ENCODE data around the gene OR52J3.
A peak's percentile ranks its signal among the peaks of the same experiment; 100 is the strongest.
"Not testable (repeated sequence)": the region's sequence is repeated elsewhere in the genome, so short reads cannot be mapped to it uniquely, and the experiment has no call there.

Gene OR52J3

DNA sequence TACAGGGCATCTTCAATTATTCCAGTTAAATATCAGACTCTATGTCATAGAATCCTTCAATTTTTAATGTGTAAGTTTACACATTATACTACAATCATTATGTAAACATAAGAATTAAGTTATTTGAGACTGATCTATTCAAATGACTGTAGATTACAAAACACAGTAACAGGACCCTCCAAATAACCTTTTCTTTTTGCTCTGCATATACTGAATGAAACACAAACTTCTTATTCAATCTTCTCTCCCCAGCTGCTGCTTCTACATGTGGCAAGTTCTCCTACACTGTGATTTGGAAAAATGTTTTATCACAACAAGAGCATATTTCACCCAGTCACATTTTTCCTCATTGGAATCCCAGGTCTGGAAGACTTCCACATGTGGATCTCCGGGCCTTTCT is at the start of gene OR52J3:
OR52J3 (plus strand) TSS at position 301 of the 400 bp plus-strand sequence; CDS start at position 301, 0 bp downstream.
- intact Hi-C loops (cut with DNase I): no loop called here
- DNase-seq: no peak

- intact Hi-C loops (cut with DNase I): loop anchor here (2.0 to 5.0 kb wide), 2 partner anchors 367 to 818 kb away; partner anchors contain the start of gene OR51D1
- DNase-seq: peak in 9 of 10 donors; percentile 14 to 87 (median 58)
Observed at GRCh38 chr11:5004424-5005274, 41.7 kb upstream of the OR52J3 start.

GRCh38 chr11:5007561-5007960 is 38.8 kb upstream of the OR52J3 start:
- intact Hi-C loops (cut with DNase I): no loop called here
- no peak for DNase-seq

DNA sequence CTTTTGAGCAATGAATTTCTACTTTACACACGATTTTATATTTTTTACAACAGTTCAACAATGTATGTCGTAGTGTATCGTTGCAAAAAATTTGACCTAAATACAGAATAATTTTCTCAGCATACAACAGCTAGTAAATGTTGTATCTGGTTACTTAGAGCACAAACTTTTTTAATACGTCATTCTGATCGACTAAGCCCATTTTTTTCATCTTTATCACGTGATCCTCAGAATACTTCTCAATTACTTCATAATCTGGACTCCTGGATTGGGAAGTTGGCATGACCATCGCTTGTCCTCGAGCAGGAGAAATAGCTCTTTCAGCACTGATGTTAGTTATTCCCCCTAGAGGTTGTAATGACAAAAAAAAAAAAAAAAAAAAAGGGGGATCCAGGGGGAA is 35.1 kb upstream of the OR52J3 start:
- intact Hi-C loops (cut with DNase I): no loop called here
- no peak for DNase-seq

DNA sequence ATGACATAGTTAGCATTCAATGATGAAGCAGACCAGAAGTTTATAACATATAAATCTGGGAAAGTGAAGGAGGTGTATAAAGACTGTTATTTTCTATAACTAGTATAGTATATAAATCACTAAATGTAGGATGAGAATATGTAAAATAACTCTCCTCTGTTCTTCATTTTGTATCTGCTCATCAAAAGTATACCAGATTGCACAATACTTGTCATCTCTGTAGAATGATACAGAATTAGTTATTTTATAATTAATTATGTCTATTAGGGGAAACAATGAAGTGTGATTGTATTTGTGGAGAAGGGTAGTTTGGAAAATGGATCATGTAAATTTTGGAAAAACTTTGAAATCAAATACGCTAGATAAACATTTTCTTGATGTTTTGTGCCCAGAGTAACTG is 33.3 kb upstream of the OR52J3 start:
- intact Hi-C loops (cut with DNase I): no loop called here

GRCh38 chr11:5021996-5022395 is 24.3 kb upstream of the OR52J3 start:
- intact Hi-C loops (cut with DNase I): no loop called here
- DNase-seq: no peak

More for the DNA sequence above, 33.3 kb upstream of the OR52J3 start:
- DNase-seq: no peak

DNA sequence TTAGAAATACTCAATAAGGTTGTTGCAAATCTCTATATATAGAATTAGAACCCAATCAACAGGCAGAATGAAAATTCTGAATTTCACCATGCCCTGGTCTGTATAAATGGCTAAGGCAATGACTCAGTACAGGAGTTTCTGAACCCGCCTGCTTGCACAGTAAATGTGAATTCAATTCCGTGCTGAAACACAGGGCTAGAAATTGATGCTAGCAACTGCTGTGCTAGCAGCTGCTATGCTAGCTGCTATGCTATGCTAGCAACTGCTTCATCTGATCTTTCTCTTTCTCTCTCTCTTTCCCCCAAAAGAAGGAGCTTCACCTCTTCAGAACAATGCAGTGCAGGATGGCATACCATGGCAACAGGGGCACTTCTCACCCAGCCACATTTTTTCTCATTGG is 9.7 kb upstream of the OR52J3 start:
- DNase-seq: no peak
- intact Hi-C loops (cut with DNase I): no loop called here

DNA sequence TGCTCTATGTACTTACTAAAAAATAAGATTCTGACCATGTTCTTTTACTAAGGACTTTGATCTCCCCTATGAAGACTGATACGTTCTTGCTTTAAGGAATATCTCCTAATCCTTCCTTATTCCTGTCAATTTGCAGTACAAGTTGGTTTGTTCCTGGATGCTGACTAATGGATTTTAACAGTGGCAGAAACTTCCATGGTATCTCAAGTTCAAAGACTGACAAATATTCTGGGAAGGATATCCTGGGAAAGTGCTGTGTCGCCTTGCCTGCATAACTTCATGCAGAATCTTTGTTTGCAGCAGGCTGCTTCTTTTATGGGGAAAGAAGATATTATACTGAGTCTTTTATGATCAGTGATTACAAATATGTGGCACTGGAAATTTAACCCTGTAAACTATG is 8.4 kb upstream of the OR52J3 start:
- DNase-seq: no peak

DNA sequence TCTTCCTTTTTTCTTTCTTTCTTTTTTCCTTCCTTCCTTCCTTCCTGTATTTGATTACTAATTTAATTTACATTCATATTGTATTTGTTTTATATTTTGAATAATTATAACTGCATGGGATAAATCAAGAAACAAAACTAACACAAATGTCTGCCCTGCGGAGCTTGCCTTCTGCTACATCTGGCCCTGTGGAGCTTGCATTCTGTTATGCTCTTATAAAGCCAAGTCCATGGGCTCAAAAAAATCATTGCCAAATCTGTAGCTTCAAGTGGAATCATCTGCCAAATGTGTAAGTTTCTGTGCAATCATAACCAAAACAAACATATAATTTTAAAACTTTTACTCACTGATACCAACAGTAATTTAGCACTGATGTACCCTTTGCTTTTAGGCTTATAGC is 8.0 kb upstream of the OR52J3 start:
- no peak for DNase-seq
- intact Hi-C loops (cut with DNase I): no loop called here

More for the DNA sequence above, 8.4 kb upstream of the OR52J3 start:
- intact Hi-C loops (cut with DNase I): no loop called here

DNA sequence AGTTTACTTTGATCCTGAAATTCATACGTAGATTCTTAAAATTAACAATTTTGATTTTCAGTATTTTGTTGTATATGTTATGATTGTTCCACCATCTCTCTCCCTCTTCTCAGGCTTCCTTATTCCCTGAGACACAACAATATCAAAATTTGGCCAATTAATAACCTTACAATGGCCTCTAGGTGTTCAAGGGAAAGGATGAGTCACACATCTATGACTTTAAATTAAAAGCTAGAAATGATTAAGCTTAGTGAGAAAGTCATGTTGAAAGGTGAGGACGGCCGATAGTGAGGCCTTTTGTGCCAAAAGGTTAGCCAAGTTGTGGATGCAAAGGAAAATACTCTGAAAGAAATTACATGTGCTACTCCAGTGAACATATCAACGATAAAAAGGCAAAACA is 5.5 kb upstream of the OR52J3 start:
- no peak for DNase-seq
- intact Hi-C loops (cut with DNase I): no loop called here

DNA sequence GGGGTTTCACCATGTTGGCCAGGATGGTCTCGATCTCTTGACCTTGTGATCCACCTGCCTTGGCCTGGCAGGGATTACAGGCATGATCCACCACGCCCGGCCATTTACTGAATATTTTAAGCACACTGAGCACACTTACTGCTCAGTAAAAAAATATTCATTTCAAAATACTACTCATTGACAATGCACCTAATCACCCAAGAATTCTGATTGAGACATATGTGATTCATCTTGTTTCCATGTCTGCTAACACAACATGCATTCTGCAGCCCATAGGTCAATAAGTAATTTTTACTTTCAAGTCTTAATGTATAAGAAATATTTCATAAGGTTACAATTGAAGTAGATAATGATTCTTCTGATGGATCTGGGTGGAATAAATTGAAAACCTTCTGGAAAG is 4.2 kb upstream of the OR52J3 start:
- intact Hi-C loops (cut with DNase I): no loop called here
- DNase-seq: no peak

DNA sequence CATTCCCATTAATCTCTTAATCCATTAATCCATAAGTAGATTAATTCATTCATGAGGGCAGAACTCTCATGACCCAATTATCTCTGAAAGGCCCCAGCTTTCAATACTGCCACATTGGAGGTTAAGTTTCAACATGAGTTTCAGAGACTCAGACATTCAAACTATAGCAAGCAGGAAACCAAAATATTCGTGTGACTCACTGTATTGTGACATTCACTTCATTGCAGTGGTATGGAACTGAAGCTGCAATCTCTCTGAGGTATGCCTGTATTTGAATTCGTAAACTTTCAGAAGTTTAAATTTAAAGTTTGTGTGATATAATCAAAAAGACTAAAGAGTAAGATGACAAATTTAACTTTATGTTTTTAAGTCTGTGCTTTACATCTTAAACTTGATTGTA is 2.9 kb upstream of the OR52J3 start:
- no peak for DNase-seq
- intact Hi-C loops (cut with DNase I): no loop called here

GRCh38 chr11:5046754-5047330 is 516 bp downstream of the OR52J3 start:
- intact Hi-C loops (cut with DNase I): no loop called here
- no peak for DNase-seq

- intact Hi-C loops (cut with DNase I); DNase-seq: not testable (repeated sequence)
Observed at GRCh38 chr11:5058679-5059078, 12.4 kb downstream of the OR52J3 start.

GRCh38 chr11:5059391-5059790 is 13.1 kb downstream of the OR52J3 start, which contains the start of gene OR52E2:
Gene OR52E2 (minus strand): TSS chr11:5059627. CDS start chr11:5059627, 0 bp downstream.
- intact Hi-C loops (cut with DNase I): no loop called here
- DNase-seq: no peak

- intact Hi-C loops (cut with DNase I): no loop called here
- DNase-seq: no peak
Observed at GRCh38 chr11:5065027-5065426, 18.7 kb downstream of the OR52J3 start.

DNA sequence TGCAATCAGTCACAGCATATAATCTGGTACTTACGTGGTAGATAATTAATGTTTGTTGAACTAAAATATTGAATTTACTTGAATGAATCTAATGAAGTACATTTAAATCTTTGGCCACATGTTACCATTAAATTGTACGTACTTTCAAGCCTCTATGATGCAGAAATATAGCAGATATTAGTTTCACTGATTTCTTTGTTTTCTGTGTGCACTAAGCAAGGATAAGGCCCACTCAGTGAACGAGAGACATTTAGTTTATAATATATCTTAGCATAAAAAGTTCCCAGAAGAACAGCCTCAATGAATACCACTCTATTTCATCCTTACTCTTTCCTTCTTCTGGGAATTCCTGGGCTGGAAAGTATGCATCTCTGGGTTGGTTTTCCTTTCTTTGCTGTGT is 22.9 kb downstream of the OR52J3 start, which contains the start of gene OR52E1:
OR52E1 (plus strand) TSS at position 301 of the 400 bp plus-strand sequence.
- DNase-seq: no peak
- intact Hi-C loops (cut with DNase I): no loop called here

- DNase-seq: no peak
- intact Hi-C loops (cut with DNase I): no loop called here
Observed at GRCh38 chr11:5071799-5072198, 25.5 kb downstream of the OR52J3 start.

GRCh38 chr11:5081405-5081804 is 35.1 kb downstream of the OR52J3 start:
- intact Hi-C loops (cut with DNase I): no loop called here
- no peak for DNase-seq

- no peak for DNase-seq
- intact Hi-C loops (cut with DNase I): no loop called here
Observed at GRCh38 chr11:5083602-5084001, 37.3 kb downstream of the OR52J3 start.

DNA sequence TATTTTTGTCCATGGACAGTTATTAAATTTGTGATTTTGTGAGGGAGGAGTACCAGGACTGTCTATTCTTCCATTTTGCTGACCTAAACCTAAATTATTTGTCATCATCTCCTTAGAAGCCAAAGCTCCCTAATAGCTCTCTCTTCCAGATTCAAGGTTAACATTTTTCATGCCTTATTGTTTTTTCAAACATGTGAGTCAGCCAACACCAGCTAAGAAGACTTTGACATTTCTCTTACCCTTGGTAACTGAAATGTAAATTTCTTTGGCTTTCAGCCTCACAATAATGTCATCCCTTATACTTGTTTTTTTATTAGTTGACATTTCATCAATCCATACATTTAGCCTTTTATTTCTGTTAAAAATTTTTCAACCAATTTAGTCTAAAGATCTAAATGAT is 42.2 kb downstream of the OR52J3 start:
- intact Hi-C loops (cut with DNase I): no loop called here
- no peak for DNase-seq

- no peak for DNase-seq
- intact Hi-C loops (cut with DNase I): no loop called here
Observed at GRCh38 chr11:5090668-5091067, 44.3 kb downstream of the OR52J3 start.

Measured in posterior cingulate gyrus (tissue), 11 donors.